SK-N-DZ (cell line): Measurements from ENCODE around the gene RTN4RL2.

Source experiments
- small RNA-seq, 2 experiments: library from RNA; depleted of rRNA; stranded (forward); fragments of <200 nt; gene quantifications; one replicate each; pipeline ENCODE3, GENCODE V24; 2014

The RTN4RL2 gene

Small RNAs within 50 kb of the gene (small RNA-seq; reads per million reads assigned to genes)
- gene RNA5SP341, result 0 reads per million in 2 experiments
